Glomerular endothelial cell (primary cell): ENCODE data around the gene GALNT10. TPM values are rescaled to one million over a fixed set of nuclear protein-coding genes. Genes with fewer than 3 reads are reported as not detected.
"Not testable (repeated sequence)": the region's sequence is repeated elsewhere in the genome, so short reads cannot be mapped to it uniquely, and the experiment has no call there.

ENCODE experiments used
- DNase-seq: peaks from one replicate; pipeline ENCODE4 v3.0.0-alpha.2; 2011; ENCODE audit warnings: low read depth, low spot score; ENCODE audit errors: extremely low read depth
- total RNA-seq: library from RNA; depleted of rRNA; stranded (reverse); fragments of >200 nt; gene quantifications from 2 replicates; pipeline ENCODE4 v1.2.3, GENCODE V29; 2015

The GALNT10 gene
- total RNA-seq, 1 donor from 2014 or later, result 66.7 TPM

DNA sequence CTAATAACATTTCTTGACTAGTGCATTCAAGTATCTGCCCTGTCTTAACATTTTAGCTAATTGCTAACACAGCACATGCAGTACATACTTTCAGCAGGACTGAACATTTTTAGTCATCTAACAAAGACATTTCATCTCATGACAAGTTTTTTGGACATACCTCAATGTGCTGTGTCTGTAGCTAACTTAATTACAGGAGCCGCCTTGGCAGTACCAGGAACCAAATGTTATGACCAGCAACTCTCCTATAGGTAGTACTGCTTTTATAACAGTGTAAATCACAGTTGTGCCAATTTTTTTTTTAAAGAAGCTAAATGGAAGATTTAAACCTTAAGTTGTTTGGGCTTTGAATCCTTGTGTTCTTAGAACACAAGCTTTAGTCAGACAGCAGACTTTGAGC, 155.9 kb downstream of the GALNT10 start:
- no peak for DNase-seq

DNA sequence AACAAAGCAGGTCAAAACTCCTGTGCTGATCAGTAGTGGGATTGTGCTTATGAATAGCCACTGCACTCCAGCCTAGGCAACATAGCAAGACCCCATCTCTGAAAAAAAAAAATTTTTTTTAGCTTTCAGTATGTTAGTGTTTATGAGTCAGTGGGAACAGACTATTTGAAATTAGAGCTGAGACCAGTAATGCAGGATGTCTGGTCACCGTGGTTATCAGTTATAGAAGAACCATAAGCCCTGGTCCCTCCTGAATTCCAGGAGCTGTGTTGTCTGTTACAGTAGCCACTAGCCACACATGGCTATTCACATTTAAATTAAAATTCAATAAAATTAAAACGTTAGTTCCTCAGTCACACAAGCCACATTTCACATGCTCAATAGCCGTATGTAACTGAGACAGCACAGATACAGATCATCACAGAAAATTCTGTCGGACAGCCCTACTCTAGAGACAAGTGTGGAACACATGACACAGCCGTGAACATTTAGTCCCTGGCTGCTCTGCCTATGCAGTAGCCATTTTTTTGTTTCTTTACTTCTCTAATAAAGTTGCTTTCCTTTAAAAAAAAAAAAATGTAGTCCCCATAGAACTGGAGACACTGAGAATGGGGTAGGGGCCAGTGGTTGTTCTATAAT, 159.2 kb downstream of the GALNT10 start:
- DNase-seq, result no peak

DNA sequence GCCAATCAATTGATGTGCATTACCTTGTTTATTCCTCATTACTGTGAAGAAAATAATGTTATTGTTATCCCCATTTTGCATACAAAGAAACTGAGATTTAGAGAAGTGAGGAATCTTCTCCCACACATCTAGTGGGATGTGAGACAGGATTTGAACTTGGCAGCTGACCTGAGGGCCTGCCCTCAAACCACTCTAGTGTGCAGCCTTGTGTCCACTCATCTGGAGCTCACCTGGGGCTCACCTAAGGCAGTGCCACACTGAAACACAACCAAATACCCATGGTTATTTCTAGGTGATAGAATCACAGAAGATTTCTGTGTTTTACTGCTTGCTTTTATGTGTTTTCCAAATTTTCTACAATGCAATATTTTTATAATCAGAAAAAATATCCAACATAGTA, 160.6 kb downstream of the GALNT10 start:
- no peak for DNase-seq

DNA sequence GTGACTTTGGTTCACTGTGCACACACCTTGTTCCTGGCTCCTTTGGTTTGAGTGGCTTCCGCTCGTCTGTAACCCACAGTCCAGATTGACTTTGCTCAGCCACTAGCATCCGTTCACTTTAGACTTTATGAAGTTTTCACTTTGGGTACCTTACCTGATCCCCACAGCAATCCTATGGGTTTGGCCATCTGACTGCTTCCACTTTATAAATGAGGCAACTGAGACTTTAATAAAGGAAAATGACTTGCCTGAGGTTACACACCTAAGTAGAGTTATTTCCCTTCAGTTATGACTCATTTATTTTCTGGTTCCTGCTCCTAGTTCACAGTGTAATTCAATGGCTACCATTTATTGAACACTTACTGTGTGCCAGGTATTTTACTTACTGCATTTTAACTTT, 161.0 kb downstream of the GALNT10 start:
- no peak for DNase-seq

DNA sequence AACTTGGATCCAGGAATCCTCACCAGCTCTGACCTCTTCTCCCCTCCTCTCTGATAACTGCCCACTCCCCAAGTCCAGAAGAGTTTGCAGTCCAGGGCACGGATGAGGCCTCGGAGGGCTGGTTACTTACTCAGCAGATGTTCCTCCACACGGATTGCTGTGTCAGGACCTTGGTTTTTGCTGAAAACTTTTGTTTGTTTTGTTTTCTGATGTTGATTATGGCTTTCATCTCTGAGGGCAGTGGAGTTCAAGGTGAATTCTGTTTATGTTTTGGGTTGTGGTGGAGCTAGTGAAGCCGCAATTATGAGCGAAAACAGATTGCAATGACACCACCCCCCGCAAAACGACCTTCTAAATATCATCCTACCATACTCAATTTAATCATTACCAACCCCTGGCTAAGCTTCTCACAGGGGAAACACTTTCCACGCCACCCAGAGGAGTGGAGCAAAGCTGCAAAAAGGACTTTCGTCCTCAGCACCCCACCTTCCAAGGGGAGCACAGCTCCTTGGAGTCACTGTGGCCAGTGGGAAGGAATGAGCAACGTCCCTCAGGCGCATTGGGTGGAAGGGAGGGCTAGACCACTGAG, 162.5 kb downstream of the GALNT10 start:
- DNase-seq, result no peak

DNA sequence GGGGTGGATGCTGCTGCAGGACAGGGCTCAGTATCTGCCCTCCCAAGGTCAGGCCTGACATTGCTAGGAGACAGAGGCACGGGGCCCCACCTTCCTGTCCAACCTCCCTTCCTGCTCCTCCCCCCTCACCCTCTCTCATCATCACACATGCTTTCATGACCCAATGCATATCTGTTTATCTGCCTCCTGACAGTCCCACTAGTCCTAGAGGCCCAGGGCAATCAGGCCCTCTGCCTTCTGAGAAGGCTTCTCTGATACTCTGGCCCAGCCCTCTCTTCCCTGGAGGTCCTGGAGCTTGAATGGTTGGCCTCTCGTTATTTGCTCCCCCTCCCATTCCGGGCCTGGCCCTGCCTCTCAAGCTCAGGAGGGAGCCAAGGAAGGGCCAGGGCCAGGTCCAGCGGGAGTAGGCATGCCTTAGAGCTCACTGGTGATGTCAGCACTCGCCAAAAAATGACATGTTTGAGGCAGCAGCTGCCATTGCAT, 164.6 kb downstream of the GALNT10 start:
- DNase-seq, result no peak

DNA sequence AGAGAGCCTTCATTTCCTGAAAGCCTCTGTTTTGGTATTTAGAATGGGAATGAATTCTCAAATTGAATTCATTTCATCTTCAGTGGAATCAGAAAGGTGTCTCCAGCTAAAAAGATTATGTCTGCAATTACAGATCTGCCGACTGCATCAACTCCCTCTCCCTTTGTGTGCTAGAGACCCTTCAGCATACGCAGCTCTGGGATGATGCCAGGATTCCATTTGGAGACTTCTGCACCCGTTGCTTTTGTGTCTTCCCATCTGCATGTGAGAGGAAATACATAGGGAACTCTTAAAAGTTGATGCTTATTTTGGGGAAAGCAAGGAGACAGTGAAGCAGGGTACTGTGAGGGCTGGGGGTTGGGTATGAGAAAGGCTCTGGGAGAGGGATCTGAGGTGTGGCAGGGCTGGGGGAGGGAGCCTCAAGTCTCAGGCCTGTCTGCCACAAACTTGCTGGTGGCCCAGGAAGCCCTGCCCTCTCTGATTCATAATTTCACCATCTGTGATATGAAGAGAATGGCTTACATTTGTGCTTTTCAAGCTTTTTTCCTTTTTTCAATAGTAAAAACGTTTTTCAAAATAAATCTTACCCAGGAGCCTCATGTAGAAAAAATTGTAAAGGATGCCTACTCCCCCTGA, 165.6 kb downstream of the GALNT10 start:
- DNase-seq, result no peak

DNA sequence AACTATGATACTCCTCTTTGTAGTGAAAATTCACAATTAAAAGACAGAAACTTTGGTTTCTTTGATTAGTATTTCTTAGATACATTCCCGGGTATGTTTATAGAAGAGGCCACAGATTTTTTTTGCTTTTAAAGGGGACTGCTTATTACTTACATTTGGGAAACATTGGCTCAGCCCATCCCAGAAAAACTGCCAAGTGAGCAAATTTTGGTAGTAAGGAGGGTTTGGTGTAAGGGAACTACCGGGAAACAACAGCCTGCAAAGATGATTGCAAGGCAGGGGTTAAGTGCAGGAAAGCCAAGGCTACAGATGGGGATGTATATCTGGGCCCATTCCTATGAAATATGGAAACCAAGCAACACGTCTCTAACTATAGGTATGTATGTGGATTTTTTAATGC, 166.4 kb downstream of the GALNT10 start:
- DNase-seq, result no peak

DNA sequence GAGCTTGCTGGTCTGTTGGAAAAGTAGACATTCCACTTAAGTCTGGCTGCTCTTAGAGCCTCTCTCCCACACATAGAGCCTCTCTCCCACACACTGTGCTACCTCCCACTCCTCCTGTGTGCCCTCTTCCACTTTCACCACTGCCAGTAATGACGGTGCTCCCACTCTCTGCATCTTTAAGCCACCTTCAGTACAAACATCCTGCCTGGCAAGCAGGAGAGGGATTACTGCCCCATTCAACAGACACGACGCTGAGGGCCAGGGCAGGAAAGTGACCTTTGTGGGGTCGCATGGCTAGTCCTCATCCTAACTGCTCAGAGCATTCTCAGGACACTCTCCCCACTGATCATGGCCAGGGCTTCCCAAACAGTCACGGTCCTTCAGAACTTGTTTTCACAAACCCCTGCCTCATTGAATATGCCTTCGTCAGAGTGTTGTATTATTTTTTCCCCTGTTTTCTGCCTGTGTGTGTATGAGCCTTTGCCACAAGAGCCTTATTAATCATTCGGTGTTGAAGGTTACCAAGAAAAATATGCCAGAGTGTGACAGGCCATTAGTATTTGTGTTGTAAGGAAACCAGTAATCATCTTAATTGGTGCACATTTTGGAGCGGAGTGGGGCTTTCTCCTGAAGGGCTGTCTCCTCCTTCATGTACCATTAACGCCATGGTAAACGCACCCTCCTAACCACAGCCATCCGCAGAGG, 168.1 kb downstream of the GALNT10 start:
- no peak for DNase-seq

DNA sequence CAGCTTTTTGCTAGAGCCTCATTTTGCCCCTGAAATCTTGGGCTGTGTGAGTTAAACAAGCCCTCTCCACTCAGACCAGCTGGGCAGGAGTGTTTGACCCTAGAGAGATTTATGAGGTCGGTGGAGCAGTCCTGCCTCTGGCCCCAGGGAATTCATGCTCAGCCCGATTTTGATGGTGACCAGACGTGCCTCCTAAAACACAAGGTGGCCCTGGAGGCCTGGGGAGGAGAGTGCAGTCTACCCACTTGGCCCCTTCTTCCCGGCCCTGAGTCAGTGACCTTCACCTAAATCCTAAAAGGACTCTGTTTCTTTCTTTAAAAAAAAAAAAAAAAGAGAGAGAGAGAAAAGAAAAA, 168.7 kb downstream of the GALNT10 start:
- DNase-seq, result no peak

DNA sequence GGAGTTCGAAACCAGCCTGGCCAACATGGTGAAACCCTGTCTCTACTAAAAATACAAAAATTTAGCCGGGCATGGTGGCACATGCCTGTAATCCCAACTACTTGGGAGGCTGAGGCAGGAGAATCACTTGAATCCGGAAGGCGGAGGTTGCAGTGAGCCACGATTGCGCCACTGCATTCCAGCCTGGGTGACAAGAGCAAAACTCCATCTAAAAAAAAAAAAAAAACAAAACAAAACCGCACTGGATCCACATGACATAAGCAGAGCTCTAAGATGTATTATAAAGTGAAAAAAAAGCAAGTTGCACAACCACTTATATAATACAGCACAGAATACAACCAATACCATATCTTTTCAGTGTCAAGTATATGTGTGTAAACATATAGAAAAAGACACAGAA, 169.7 kb downstream of the GALNT10 start:
- not testable (repeated sequence) for DNase-seq

DNA sequence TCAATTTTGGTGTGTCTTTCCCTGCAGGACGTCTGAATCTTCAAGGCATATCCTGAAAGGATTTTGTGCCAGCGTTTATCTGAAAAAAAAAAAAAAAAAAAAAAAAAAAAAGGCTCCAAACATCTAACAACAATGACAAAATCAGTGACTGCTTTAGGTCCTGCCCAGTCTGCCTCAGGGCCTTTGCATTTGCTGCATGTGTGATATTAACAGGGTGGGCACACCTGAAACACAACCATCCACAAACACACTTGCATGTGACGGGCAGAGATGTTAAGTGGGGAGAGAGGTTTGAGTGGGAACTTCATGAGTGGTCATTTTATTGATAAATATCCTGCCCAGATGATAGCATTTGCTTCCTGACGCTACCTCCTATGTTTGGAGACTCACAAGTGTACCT, 172.9 kb downstream of the GALNT10 start:
- DNase-seq, result no peak

DNA sequence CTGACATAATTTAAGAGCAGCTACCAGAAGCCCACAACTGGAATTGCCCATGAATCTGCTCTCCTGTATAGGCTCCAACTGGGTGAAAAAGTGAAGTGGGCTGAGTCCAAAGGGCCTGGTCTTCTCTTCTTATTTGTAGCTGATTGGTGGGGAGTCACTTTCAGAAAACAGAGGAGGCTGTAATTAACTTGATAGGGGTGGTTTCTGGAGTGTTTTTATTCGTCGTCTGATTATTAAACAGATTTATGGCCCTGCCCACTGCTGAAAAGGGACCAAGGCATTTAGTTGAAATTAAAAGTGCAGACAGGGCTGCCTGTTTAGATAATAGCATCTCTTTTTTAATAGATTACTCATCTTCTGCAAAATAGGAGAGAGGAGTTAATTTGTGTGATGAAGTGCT, 174.2 kb downstream of the GALNT10 start:
- no peak for DNase-seq

DNA sequence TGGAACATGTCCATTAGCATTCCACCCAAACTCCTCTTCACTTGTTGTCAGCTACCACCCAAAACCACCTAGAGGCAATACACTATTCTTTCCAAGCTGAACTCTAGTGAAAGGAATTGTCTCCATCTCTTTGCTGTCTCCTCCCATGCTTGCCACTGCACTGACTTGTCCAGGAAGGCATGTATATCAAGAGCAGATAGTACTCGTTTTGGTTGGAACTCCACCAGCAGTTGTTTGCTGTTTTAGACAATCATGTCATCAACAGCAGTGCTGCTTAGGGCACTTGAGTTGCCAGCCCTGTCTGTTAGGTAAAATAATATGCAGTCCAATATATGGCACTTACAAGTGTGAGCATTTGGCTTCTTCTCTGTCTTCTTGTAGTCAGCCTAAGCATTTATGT, 175.3 kb downstream of the GALNT10 start:
- DNase-seq, result no peak

DNA sequence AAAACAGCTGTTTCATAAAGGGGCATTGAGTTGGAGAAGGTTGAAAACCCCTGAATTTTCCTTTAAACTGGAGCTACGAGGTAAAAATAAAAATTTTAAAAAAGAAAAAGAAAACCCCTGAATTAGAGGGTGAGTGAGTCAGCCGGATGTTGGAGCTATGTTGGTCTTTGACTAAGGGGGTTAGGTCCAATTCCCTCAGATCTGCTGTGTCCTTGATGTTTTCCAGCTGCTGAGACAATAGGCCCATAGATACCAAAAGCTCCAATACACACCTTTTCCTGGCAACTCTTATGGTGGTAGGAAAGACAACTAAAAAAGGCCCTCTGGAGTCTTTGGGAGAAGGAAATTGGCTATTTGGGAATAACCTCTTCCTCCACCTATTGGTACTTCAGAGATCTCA, 175.8 kb downstream of the GALNT10 start:
- DNase-seq, result no peak

DNA sequence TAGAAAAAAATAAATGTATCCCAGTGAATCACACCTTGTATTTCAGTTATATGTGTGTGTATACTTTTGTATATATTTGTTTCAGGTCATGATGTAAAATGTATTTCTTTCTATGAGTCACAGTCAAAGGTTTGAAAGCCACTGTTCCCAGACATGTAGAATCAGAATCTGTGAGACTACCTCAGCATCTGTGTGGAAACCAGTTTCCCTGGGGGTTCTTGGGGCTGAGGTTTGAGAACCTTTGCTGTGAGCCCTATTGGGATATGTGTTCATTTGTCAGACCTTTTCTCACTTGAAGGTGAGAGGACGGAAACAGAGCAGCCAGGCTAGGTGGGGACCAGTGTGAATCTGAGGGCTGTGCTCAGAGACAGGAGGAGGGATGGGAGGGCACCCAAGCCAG, 176.6 kb downstream of the GALNT10 start:
- DNase-seq, result no peak

DNA sequence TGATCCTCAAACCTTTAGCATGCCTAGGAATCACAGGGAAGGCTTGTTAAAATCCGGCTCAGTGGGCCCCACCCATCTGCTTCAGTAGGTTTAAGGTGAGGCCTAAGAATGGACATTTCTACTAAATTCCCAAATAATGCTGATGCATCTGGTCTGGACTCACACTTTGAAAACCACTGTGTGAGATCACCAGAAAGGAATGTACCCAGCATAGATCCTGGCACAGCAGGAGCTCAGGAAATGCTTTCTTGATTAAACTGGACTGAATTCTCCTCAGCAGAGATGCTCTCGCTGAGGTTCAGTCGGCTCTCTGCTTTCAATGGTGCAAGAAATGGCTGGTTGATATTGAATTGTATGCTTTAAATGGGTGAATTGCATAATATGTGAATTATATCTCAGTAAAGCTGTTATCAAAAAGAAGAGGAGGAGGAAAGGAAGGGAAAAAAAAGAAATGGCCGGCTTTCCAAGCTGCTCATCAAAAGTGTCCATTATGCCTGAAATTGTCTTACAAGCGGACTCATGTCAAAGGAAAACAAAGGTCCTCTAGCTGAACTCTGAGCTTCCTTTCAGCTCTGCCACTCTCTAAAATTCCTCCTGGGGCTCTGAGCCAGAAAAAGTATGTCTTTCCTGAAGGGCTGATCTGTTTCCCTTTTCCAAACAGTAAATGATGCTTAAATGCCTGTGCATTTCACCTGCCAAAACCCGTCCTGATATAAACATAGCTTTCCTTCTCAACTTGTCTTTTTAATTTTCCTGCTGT, 177.7 kb downstream of the GALNT10 start:
- peak; percentile 84 for DNase-seq

DNA sequence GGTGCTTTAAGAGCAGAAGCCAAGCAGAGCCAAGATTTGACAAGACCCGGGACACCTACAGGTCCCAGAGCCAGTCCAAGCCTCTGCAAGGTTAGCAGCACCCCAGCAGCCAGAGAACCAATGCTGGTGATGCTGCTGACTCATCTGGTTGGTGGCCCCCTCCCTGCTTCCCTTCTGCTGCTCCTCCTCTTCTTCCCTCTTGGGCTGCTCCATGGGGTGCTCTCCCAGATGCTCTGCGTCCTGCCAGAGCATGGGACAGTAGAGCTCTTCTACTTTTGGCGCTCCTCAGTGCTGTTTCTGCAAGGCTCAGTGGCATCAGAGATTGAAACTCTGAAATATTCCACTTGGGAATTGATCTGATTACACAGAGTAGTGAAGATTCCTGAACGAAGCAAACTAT, 179.1 kb downstream of the GALNT10 start:
- DNase-seq, result no peak

DNA sequence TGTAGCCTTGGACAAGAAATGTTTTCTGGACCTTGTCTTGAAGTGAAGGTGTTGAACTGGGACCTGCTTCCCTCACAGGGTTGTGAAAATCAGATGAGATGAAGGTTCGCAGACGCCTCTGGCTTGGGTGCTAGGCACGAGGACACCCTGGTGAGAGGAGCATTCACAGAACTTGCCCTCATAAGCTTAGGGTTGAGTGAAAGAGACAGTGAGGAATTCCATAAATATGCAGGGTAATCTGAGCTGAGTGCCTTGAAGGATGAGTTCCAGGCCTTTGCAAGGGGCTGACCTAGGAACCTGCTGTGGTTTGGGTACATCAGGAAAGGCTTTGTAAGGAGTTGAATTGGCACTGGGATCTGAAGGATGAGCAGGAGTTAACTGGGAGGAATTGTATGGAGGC, 179.6 kb downstream of the GALNT10 start:
- DNase-seq, result no peak

DNA sequence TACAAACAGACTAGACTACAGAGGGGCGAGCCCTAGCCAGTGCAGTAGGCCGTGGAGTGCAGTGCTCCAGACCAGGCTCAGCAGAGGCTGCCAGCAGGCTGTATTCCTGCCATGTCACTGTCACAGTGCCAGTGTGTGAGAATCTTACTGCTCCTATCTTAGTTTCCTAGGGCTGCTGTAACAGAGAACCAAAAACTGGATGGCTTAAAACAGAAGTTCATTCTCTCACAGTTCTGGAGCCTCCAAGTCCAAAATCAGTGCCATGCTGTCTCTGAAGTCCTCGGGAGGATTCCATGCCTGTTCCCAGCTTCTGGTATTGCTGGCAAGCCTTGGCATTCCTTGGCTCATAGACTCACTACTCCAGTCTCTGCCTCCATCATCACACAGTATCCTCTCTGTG, 180.3 kb downstream of the GALNT10 start:
- no peak for DNase-seq

DNA sequence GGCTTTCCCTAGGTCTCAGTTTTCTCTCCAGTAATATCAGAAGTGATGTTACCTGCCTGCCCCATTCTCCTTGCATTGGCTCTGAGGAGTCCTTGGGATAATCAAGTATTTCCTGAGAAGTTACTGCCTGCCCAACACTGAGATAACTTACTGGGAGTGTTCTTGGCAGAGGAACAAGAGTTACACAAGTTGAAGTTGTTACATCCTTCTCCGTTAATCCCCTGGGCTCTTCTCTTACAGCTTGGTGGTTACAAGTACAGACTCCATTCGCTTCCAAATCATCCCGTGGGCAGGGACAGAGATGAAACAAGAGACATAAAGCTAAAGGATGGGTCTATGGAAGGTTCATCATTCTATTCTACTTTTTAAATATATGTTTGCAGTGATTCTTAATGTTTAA, 181.2 kb downstream of the GALNT10 start:
- DNase-seq, result no peak
